Measurements from ENCODE around the gene OR11H12.
"Not testable (repeated sequence)": the region's sequence is repeated elsewhere in the genome, so short reads cannot be mapped to it uniquely, and the experiment has no call there.

- TF ChIP-seq REST (IDR thresholded peaks at IDR 0.05; ENCODE audit: insufficient read depth in 1 of 2, low read depth in 2 of 2, low read length in 2 of 2); TAF1 (IDR thresholded peaks at IDR 0.05; ENCODE audit: borderline replicate concordance, insufficient read depth, low read length); POLR2AphosphoS5 (IDR thresholded peaks at IDR 0.05; ENCODE audit: low read depth, low read length): not testable (repeated sequence)
Measured at GRCh38 chr14:18600817-18601216, at the start of gene OR11H12.
